DOHH2 (cell line): ENCODE measurements around the gene CHKA.

Experiments used
- H3F3A ChIP-seq: fragments of 200-600 bp; sonication (generic), shearing (Covaris generic); 2 replicates; pipeline ENCODE4 v1.6.0; 2016; ENCODE audit warnings: antibody characterized with exemption, mild to moderate bottlenecking; ENCODE audit not compliant: control insufficient read depth, insufficient read depth
- H3K27ac ChIP-seq: fragments of 200-600 bp; sonication (generic); 2 replicates; pipeline ENCODE4 v1.5.1; 2014; ENCODE audit warnings: low read depth, mild to moderate bottlenecking, low read length, moderate library complexity
- H3K27me3 ChIP-seq: fragments of 200-600 bp; sonication (generic); 2 replicates; pipeline ENCODE4 v1.6.1; 2014; ENCODE audit warnings: mild to moderate bottlenecking, low read length, mixed read lengths; ENCODE audit not compliant: control insufficient read depth
- H3K36me3 ChIP-seq: fragments of 200-600 bp; sonication (generic); 2 replicates; pipeline ENCODE4 v1.6.1; 2014; ENCODE audit warnings: mild to moderate bottlenecking, low read length, moderate library complexity, mixed read lengths; ENCODE audit not compliant: control insufficient read depth
- H3K4me1 ChIP-seq: fragments of 200-600 bp; sonication (generic); 2 replicates; pipeline ENCODE4 v1.6.1; 2014; ENCODE audit warnings: mild to moderate bottlenecking, low read length, mixed read lengths; ENCODE audit not compliant: control insufficient read depth
- H3K4me2 ChIP-seq: fragments of 200-600 bp; sonication (generic); 2 replicates; pipeline ENCODE4 v1.6.0; 2014; ENCODE audit warnings: mild to moderate bottlenecking, low read length, moderate library complexity
- H3K4me3 ChIP-seq: fragments of 200-600 bp; sonication (generic); 2 replicates; pipeline ENCODE4 v1.5.1; 2014; ENCODE audit warnings: mild to moderate bottlenecking, low read length, mixed read lengths
- H3K79me2 ChIP-seq: fragments of 200-600 bp; sonication (generic); 2 replicates; pipeline ENCODE4 v1.6.1; 2014; ENCODE audit warnings: mild to moderate bottlenecking, low read length, mixed read lengths; ENCODE audit not compliant: control insufficient read depth
- H3K9me2 ChIP-seq: fragments of 200-600 bp; sonication (generic); replicated peaks from 2 replicates; pipeline ENCODE4 v1.6.1; 2014; ENCODE audit warnings: mild to moderate bottlenecking, low read length, mixed read lengths; ENCODE audit not compliant: control insufficient read depth
- H3K9me3 ChIP-seq: fragments of 200-600 bp; sonication (generic); 2 replicates; pipeline ENCODE4 v1.6.1; 2014; ENCODE audit warnings: antibody characterized with exemption, low read length, mixed read lengths; ENCODE audit not compliant: control insufficient read depth, insufficient read depth
- H4K20me1 ChIP-seq: fragments of 200-600 bp; sonication (generic); 2 replicates; pipeline ENCODE4 v1.6.0; 2014; ENCODE audit warnings: low read depth, mild to moderate bottlenecking, antibody characterized with exemption, low read length, moderate library complexity; ENCODE audit not compliant: control insufficient read depth, insufficient read depth
- CTCF ChIP-seq: fragments of 200-600 bp; sonication (generic); IDR thresholded peaks from one replicate; pipeline ENCODE4 v1.5.1; 2014; ENCODE audit warnings: antibody characterized with exemption, mild to moderate bottlenecking, low read depth, low read length; ENCODE audit not compliant: poor library complexity, severe bottlenecking
- EZH2phosphoT487 ChIP-seq: fragments of 200-600 bp; sonication (generic); IDR thresholded peaks from 2 replicates; pipeline ENCODE4 v1.6.1; 2017; ENCODE audit warnings: borderline replicate concordance, mild to moderate bottlenecking, antibody characterized with exemption, low read length, moderate library complexity, mixed read lengths

CHKA gene

GRCh38 chr11:68137833-68138232, 16.6 kb upstream of the CHKA start:
- H3K9me2 ChIP-seq: no peaks in the 10 kb centered on the region
- no peaks in the 10 kb centered on the region; the same call in 1 of the 2 replicates for H4K20me1 ChIP-seq
- H3F3A ChIP-seq: no peaks in the 10 kb centered on the region
- H3K27ac ChIP-seq: no peak overlapping the region
- peaks cover 3% of the 10 kb centered on the region; the same call in 1 of the 2 replicates for H3K4me1 ChIP-seq
- H3K4me3 ChIP-seq: no peak overlapping the region
- H3K4me2 ChIP-seq: no peak overlapping the region
- H3K27me3 ChIP-seq: peaks cover 14% of the 10 kb centered on the region
- 0 out of 2 replicates have a peak, but pooled peaks cover 7% of the 10 kb centered on the region for H3K9me3 ChIP-seq
- TF ChIP-seq CTCF (no peak), EZH2phosphoT487 (no peak)
- no peaks in the 10 kb centered on the region for H3K79me2 ChIP-seq
- H3K36me3 ChIP-seq: no peaks in the 10 kb centered on the region

GRCh38 chr11:68136866-68137265, 15.7 kb upstream of the CHKA start:
- Histone ChIP-seq H3K79me2 (no peaks in the 10 kb centered on the region), H3K9me2 (no peaks in the 10 kb centered on the region), H3K4me1 (no peaks in the 10 kb centered on the region; the same call in 1 of the 2 replicates), H3K27ac (no peak overlapping the region), H3K36me3 (no peaks in the 10 kb centered on the region), H4K20me1 (no peaks in the 10 kb centered on the region; the same call in 1 of the 2 replicates), H3K9me3 (0 out of 2 replicates have a peak, but pooled peaks cover 7% of the 10 kb centered on the region), H3F3A (no peaks in the 10 kb centered on the region), H3K27me3 (peaks cover 9% of the 10 kb centered on the region), H3K4me2 (no peak overlapping the region), H3K4me3 (no peak overlapping the region)
- no peak for TF ChIP-seq CTCF
- no peak for TF ChIP-seq EZH2phosphoT487

- Histone ChIP-seq H3K27me3 (peaks cover 4% of the 10 kb centered on the region; the same call in 1 of the 2 replicates), H3K4me2 (no peak overlapping the region), H4K20me1 (no peaks in the 10 kb centered on the region), H3K9me2 (no peaks in the 10 kb centered on the region), H3K4me3 (no peak overlapping the region), H3K79me2 (no peaks in the 10 kb centered on the region), H3K36me3 (no peaks in the 10 kb centered on the region), H3K9me3 (0 out of 2 replicates have a peak, but pooled peaks cover 7% of the 10 kb centered on the region), H3F3A (no peaks in the 10 kb centered on the region), H3K27ac (no peak overlapping the region), H3K4me1 (no peaks in the 10 kb centered on the region)
- TF ChIP-seq EZH2phosphoT487 (no peak), CTCF (no peak)
Measured at GRCh38 chr11:68135161-68135560, 14.0 kb upstream of the CHKA start.
